GM20431 (cell line): ENCODE data around the gene RGS3.

Source experiments
- in situ Hi-C: fragments of 300-500 bp; cut with MseI, MboI; formaldehyde crosslinking; loops from one replicate; pipeline ENCODE4 v1.15.0; 2020; ENCODE audit warnings: low sequenced_read_pairs; ENCODE audit not compliant: unreplicated experiment

RGS3 gene

DNA sequence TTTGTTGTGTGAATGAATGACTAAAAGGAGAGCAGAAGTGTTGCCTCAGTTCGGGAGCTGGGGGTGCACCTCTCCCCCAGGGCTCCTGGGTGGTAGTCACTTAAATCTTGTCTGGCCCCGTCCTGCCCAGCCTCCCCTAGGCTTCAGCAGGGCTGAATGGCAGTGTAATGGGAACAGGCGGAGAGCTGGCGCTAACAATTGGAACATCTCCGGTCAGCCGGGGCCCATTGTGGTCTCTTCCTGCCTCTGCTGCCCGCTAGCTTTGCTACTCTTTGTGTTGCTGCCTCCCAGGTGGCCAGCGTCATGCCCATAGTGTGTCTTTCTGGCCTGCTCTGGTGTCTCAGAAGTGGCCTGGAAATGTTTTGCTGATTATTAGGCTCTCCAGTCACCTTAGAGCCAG, 62.3 kb downstream of the RGS3 start:
- in situ Hi-C loops = no loop called here

DNA sequence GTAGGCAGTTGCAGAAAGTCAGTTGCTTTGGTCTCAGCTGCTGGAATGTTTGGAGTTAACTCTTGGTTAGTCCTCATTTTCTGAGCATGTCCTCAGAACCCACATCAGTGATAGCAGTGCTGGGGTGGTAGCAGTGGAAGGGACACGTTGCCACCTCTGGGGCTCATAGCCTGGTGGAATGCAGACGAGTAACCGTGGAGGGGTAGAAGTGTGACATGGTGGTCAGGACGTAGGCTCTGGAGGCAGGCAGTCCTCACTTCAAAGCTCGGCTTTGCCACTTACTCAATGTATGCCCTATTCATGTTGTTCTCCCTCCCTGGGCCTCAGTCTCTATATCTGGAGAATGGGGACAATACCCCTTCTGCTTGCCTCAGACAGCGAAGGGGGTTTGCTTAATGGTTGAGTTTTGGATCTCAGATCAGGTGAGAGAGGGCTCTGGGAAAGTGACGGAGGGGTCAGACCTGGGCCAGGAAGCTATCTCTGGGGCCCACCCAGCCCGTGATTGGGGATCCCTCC, 62.8 kb downstream of the RGS3 start:
- in situ Hi-C loops = no loop called here

DNA sequence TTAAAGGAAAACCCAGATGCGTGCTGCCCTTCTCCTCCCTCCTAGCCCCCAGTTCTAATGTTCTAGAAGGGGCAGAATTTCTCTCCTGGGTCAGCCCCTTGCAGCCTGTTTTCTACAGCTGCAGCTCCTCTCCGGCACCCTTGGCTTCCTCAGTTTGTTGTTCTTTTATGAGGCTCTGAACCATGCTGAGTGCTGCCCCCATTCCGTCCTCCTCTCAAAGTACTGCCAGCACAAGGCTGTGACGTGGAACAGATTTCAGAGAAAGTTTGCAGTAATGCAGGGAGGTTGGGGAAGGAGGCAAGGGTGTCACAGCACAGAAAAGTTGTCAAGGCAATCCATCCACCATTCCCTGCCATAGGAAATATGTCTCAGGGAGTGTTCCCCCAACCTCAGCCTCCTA, 63.3 kb downstream of the RGS3 start:
- in situ Hi-C loops = no loop called here

DNA sequence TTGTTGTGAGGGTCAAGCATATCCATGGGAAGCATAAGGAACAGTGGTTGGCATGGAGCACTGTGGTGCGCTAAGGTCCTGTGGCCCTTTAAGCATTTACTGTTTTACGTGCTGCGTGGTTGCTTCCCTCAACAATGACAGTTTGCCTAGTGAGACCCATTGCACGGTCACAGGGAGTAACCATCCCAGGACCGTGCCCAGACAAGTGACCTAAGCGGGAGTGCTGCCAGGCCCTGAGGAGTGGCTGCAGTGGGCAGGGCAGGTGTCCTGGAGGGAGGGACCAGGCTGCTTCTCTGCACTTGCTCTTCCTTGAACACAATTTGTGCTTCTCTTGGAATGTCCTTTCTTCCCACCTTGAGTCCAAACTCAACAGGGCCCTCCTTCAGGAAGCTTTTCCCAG, 64.6 kb downstream of the RGS3 start:
- in situ Hi-C loops = no loop called here

DNA sequence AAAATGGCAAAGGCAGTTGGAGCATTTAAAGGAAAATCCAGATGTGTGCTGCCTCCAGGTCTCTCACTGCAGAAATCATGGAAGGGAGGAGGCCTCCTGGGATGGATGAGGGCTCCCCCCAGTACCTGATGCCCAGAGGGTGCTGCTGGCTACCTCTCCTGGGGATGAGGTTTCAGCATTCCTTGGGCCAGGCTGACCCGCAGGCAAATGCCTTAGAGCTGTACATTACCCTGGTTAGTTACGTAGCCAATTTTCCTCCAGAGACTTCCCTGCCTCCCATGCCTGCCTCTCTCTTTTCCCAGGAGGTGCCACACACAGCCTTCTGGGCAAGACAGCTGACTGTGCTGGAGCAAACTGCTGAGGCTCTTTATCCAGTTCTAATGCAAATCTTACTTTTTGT, 65.3 kb downstream of the RGS3 start:
- in situ Hi-C loops = no loop called here

DNA sequence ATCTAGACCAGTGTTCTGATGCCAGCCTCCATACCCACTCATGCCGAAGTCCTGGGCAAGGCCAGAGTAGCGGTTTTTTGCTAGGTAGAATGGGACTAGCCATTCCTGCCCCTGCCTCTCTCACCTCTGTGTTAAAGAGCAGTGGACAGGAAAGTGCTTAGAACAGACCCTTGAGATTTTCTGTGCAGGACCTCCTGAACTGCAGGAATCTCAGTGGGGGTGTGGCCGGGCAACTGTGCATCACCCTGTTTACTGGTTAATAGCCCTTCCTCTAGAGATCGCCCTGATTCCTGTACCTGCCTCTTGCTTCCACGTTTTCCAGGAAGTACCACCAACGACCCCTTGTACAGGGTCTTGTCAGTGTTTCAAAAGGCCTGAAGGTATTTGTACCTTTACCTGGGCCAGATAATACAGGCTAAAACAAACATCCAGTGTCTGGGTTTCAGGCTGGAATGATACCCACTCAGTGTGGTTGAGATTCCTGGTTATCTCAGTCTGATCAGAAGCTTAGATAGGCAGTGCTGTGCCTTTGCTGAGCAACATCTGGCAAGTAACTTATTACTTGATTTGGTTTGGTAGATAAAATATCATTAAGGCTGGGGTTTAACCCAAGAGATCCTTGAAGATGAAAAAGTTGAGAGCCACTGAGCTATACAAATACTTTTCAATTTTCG, 65.9 kb downstream of the RGS3 start:
- in situ Hi-C loops = no loop called here

DNA sequence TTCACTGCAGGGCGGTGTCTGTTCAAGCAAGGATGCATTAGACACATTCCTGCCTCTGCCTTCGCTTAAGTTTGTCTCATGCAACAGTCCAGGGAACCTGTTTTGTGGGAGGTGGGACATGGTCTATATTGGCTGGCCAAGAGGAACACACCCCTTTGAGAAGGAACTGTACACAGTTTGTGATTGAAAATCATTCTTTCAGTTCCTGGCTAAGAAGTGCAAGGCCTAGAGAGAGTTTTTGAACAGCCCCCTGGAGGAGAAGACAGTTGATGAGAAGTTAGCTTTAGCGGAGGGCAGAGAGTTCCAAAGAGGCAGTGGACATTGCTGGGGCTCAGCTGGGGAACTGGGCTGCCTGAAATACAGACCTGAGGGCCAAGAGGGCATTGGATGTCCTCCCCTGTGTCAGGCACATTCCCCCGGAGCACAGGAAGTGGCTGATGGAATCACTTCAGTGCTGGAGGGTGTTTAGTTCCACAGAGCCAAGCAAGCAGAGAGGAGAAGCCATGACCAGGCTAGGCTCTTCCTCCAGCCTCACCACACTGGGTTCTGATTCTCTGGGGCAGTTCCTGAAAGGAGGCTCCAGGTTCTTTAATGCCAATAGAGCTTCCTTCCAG, 66.6 kb downstream of the RGS3 start:
- in situ Hi-C loops = no loop called here

DNA sequence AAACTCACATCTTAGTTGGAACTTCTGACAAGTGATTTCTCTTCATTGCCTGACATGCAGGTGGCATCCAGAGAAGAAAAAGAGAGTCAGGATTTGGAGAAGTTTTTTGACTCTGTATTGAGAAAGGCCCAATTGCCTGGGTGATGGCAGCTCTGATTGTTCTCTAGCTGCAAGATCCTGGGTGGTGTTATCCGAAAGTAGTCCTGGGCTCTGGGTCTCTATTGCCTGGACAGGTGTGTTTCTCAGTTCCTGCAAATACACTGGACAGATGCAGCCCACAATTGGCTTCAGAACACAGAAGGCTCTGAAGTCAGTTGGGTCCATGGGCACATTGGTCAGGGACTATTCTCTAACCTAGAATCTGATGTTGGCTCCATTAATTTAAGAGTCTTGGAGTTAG, 67.4 kb downstream of the RGS3 start:
- in situ Hi-C loops = no loop called here

DNA sequence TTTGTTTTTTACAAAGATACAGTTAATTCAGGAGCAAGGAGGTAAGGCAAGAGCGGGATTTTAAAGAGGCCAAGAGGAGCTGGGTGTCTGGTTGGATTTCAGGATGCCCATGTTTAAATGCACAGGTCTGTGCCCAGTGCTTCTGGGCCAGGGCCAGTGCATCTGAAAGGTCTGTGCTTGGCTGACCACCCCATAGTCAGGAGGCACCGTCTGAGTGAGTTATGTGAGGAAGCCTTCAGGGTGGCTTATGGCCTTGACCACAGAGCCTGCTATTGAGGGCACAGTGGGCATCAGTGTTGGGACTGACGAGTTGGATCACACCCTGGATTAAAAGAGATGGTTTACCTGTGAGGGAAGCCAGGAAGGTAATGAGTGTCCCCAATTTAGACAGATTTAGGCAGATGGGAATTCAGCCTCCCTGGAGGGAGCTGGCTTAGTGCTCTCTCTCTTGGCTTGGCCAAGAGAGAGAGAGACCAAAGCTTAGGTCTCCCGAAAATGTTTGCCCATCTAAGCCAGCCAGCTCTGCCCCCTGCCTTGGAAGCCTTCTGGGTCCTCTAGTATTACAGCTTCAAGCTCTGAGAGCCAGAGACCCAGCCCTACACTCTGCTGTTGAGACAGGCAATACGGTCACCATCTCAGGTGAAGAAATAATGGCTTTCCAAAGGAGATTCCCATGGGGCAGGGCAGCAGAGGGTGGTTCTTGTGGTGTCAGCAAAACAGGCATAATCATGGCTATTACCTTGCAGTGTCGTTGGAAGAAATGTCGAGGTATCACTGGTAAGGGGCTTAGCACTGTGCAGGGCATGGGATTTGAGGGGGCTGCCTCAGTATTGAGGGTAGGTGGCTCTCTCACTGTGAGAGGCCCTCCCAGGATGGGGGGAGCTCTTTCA, 68.6 kb downstream of the RGS3 start:
- in situ Hi-C loops = no loop called here

DNA sequence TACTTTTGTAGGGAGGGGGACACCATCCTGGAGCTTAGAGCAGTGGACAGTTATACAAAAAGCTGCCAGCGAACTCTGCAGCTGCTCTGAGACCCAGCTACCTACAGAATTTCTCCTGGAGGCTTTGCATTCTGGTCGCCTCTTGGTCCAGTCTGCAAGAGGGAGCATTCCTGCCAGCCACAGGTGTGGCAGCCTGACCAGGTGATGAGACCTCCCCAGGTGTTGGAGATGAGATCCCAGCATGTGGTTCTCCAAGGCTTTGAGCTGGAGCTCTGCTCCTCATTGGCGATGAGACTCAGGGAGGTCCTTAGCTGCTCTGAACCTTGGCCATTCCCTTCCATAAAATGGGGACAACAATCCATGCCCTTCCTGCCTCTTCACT, 69.3 kb downstream of the RGS3 start:
- in situ Hi-C loops = no loop called here

DNA sequence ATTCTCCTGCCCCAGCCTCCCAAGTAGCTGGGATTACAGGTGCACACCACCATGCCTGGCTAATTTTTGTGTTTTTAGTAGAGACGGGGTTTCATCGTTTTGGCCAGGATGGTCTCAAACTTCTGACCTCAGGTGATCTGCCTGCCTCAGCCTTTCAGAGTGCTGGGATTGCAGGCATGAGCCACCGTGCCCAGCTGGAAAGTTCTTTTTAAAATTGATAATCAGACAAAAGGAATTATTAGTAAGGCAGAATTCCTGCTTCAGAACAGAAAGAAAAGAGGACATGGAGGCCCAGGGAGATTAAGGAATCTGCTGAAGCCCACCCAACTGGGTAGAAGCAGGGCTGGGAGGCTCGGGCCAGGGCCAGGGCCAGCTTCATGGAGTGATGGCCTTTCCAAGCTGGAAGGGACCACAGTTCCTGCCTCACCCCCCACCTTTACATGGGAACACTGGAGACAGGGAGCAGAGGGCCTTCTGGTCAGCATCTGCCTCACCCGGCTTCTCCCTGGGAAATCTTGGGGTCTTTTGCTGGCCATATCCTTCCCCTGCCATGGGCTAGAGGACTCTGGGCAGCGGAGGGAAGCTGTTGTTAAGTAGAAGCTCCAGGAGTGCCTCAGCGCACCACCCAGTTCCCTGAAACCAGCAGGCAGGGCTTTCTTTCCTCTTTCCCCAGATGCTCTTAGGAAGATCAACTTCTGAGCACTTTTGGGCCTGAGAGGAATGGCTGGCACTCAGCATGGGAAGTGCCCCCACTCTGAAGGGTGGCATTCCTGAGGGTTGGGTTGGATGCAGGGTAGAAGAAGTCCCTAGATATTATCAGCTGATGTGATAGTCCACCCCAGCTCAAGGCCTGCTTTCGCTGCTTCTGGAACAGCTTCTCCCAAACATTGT, 70.1 kb downstream of the RGS3 start:
- in situ Hi-C loops = no loop called here

DNA sequence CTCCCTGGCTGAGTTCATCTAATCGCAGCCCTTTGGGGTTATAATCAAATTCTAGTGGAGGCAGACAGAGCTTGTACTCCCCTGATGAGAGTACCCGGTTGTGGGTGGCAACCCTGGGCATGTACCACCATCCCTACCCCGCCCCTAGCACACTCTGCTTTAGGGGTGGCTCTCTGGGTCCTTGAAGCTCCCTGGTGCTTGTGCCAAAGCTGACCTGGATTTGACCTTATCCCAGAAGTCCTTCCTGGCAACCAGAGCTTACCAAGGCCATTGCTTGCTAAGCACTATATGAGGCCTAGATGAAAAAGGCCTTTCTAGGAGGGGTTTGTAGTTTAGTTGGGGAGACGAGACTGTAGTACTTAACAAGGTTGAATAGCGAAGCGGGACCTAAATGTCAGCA, 72.2 kb downstream of the RGS3 start:
- in situ Hi-C loops = no loop called here

DNA sequence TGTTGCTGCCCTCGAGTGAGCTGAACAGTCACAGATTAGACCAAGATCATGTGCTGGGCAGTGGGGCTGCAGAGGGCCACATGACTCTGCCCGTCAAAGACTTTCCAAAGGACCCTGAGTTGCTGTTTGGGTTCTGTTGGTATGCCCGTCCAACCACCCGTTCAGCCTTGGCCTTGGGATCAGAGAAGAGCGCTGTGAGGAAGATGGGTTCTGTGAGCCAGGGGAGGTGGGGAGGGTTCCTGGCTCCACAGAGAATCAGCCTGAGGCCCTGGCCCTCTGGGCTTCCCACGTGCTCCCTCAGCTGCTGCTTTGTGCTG, 72.6 kb downstream of the RGS3 start:
- in situ Hi-C loops = no loop called here

DNA sequence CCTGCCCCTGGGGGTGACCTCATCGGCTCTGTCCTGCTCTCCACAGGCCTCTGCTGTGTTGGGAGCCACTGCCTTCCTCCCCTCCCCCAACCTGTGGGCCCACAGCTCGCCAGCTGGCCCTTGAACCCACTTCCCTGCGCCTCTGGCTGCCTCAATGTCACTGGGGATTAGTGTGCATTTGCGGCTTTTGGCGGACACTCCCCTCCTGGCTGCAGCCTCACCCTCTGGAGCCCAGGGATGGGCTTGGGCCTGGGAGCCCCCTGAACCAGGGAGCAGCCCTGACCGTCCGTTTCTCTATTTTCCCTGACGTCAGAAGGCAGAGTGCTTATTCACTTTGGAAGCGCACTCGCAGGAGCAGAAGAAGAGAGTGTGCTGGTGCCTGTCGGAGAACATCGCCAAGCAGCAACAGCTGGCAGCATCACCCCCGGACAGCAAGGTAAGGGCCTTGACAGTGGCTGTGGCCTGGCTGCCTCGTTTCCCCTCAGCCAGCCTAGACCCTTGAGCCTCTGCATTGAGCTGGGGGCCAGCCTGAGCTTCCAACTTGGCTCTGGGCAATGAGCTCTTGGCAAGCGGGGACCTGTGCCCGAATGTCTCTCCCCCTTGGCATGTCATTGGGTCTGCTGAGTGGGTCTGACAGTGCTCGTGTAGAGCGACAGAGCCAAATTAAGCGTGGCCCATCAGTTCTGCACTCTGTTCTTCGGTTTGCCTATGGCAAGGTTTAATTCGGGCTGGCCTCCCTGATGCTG, 73.1 kb downstream of the RGS3 start:
- in situ Hi-C loops = no loop called here

DNA sequence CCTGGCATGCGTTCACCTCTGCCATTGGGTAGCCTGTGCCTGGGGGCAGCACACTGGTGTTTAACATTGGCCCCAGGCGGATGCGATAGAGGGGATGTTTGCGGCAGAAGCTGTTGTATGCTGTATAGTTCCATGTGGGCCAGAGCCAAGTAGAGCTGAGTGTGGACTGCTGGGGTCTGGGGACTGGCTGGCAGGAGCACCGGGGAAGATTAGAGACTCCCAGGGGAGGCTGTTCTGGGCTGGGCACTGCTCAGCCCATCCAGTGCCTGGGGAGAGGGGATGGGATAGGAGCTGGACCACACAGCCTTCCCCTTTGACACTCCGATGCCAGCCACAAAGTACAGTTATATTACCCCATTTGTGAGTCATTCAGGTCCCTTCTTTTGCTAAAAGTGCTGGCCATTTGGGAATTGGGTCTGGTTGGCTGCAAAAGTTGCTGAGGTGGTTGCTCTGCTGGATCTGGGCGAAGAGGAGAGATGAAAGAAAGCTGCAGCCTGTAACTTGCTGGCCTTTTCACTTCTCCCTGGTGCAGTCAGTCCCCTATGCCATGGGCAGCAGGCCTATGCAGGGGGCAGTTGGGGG, 73.8 kb downstream of the RGS3 start:
- in situ Hi-C loops = no loop called here

DNA sequence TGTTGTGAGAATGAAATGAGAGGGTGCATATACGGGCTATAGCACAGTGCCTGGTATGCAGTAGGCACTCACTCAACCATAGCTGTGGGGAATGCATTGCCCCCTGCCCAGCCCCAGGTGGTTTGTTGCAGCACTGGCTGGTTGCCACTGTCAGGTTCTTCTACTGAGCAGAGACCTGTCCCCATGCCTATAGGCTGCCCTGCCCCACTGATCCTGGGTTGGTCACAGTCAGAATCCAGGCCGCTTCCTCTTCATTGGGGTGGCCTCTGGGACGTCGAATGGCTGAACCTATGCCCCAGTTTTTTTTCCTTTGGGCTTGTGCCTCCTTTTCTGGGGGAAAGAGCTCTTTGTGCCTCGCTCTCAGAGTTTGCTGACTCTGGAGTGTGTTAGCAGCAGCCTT, 74.6 kb downstream of the RGS3 start:
- in situ Hi-C loops = no loop called here

DNA sequence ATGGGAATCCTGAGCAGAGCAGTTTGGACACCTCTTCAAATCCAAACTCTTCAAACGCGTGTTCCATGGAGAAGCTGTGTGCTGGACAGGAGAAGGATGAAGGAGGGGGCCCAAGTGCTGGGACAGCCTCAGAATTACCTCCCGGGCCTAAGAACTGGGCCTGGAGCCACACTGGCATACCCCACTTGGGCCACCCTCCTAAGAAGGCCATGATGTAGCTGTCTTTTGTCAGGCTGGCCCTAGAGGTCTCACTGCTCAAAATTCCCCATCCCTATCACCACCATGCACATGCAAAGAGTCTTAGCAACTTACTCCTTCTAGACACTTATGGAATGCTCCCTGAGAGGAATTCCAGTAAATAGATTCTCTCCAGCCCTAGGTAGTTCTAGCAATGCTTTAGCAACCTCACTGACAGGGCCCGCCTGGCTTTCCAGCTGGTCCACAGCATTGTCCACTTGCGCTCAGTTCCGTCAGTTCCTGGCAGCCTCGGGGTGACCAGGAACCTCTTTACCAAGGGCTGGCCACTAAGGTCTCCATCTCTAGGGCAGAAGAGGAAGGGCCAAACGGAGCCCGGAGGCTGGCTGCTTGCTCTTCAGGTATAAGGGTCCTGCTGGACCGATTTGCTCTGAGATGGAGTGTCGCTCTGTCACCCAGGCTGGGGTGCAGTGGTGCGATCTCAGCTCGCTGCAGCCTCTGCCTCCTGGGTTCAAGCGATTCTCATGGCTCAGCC, 75.3 kb downstream of the RGS3 start:
- in situ Hi-C loops = no loop called here

DNA sequence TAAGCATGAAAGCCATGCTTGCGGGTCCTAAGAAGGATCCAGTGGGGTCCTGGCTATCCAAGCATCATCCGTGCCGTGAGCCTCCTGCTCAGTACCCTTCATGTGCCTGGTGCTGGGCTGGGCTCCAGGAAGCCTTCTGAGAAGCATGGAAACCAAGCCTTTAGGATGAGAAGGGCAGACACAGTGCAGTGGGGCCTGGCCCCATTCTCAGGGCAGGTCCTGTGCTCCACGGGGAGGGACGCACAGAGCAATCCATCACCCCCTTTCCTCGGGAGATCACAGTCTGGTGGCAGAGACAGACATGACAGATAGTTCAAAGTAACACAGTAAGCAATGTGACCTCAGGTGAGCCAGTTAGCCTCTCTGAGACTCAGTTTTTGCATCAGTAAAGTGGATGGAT, 76.9 kb downstream of the RGS3 start:
- in situ Hi-C loops = no loop called here
